OCI-LY1 (cell line): ENCODE results near the gene TIAM1.

ENCODE experiments used
- EZH2 ChIP-seq: fragments of 200-600 bp; sonication (generic), shearing (Covaris generic); IDR thresholded peaks from 2 replicates; pipeline ENCODE4 v1.8.0; 2017; ENCODE audit warnings: borderline replicate concordance, mixed run types, mild to moderate bottlenecking, antibody characterized with exemption, low read length, moderate library complexity, mixed read lengths
- TF ChIP-seq, protein P1 (sequence below): fragments of 200-600 bp; sonication (generic), shearing (Covaris generic); IDR thresholded peaks from 2 replicates; pipeline ENCODE4 v1.5.1; 2017; ENCODE audit warnings: mild to moderate bottlenecking, antibody characterized with exemption, low read length, moderate library complexity, mixed read lengths

DNA sequence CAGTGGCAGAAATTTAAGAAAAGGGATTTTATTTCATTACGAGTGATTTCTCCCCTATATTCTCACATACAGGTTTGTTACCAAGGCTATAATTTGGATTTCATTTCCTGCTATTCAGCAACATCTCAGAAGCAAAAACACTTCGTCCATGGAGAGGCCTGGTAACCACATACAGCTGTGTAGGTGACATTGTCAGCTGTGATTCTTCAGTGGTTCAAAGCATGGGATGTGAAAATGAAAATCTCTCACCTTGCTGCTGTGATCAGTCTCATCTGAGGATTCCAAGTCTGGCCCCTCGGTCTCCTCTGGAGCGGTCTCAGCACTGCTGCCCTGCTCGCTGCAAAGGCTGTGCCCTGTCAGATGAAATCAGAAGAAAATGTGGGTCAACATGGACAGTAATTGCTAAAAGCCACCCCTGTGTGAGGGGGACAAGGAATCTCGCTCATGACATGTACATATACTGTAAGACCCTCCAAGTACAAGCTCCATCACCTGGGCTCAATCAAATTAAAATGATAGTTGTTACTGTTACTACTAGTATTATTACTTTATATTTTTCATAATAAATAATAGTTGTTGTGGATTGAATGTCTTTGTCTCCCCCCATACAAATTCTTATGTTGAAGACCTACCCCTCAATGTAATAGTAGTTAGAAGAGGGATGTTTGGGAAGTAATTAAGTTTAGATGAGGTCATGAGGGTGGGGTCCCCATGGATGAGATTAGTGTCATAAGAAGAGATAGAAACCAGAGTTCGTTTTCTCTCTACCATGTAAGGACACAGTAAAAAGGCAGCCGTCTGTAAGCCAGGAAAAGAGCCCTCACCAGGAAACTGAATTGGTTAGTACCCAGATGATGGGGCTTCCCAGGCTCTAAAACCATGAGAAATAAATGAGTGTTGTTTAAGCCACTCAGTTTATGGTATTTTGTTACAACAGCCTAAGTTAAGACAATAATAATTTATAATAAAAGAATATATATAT is 179.1 kb downstream of the TIAM1 start:
- TF ChIP-seq, protein P1, sequence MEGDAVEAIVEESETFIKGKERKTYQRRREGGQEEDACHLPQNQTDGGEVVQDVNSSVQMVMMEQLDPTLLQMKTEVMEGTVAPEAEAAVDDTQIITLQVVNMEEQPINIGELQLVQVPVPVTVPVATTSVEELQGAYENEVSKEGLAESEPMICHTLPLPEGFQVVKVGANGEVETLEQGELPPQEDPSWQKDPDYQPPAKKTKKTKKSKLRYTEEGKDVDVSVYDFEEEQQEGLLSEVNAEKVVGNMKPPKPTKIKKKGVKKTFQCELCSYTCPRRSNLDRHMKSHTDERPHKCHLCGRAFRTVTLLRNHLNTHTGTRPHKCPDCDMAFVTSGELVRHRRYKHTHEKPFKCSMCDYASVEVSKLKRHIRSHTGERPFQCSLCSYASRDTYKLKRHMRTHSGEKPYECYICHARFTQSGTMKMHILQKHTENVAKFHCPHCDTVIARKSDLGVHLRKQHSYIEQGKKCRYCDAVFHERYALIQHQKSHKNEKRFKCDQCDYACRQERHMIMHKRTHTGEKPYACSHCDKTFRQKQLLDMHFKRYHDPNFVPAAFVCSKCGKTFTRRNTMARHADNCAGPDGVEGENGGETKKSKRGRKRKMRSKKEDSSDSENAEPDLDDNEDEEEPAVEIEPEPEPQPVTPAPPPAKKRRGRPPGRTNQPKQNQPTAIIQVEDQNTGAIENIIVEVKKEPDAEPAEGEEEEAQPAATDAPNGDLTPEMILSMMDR, result no peak
- no peak for TF ChIP-seq EZH2
